Sciatic nerve (tissue), 2 donors: Measurements from ENCODE around the gene PEPD. TPM values are rescaled to one million over a fixed set of nuclear protein-coding genes. Genes with fewer than 3 reads are reported as not detected.

Experiments used
- ATAC-seq: fragments of 200-7000 bp; cut with Tn5 transposase; one replicate; pipeline ENCODE4 v1.9.1; 2020; ENCODE audit warnings: mild to moderate bottlenecking, moderate library complexity
- DNase-seq: peaks from one replicate; pipeline ENCODE4 v3.0.0-alpha.2; 2020; ENCODE audit warnings: low spot score
- intact Hi-C: fragments of 100-400 bp; cut with DNase I; formaldehyde crosslinking; loops from one replicate; pipeline ENCODE4 v1.14.2; 2022
- total RNA-seq: library from RNA; stranded (reverse); fragmentation: NEBNext Ultra II Directional; extraction: Animal tissue kit (Norgen Biotek cat#: 25700); gene quantifications from one replicate; pipeline ENCODE4 v1.2.1, GENCODE V29; 2021
- donor health status: DM: no; HTN: no; CAD: no.
- donor health status: DM: no; HTN: no; CAD: no.

PEPD gene
- total RNA-seq, 1 donor from 2014 or later, result 62.8 TPM

DNA sequence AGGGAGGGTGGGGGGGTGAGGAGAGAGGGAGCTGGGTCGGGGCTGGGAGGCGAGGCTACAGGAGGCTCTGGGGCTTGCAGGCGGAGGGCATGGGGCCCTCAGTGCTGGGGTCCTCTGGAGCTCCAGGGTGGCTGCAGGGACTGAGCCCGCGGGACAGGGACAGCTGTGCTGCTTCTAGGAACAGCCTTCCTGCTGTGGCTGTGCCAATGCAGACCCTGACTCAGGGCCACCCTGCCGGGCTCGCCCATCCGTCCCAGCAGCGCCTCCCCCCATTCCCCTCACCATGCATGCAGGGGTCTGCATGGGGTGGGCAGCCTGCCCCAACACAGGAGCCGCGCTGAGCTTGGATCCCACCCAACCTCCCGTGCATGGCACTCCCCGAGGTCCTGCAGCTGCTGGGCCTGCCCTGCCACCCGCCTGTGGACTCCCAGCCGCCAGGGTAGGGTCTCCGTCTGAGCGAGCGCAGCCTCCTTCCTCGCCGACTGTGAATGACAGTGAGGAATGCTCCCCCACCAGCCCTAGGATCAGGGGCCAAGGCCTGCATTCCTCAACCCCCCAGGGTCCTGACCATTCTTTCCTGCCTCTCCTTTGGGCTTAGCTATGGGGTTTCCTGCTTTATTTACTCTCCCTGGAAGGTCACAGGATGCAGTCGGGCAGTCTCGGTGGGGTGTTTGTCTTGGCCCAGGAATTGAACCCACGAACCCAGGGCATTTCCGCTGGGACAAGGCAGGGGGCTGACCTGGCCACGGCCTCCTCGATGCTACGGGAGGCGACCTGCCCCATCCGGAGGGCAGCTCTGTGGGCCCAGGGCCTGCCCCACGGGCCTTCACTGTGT lies 124.7 kb downstream of the PEPD start:
- no peak for ATAC-seq
- intact Hi-C loops, result no loop called here
- peak; percentile 57 for DNase-seq

GRCh38 chr19:33395561-33396550 lies 125.7 kb downstream of the PEPD start:
- peak; percentile 86 for DNase-seq
- peak; percentile 16 for ATAC-seq
- intact Hi-C loops, result no loop called here

- DNase-seq, result no peak
- intact Hi-C loops, result no loop called here
- ATAC-seq, result no peak
Measured at GRCh38 chr19:33394723-33395560, 126.6 kb downstream of the PEPD start.

DNA sequence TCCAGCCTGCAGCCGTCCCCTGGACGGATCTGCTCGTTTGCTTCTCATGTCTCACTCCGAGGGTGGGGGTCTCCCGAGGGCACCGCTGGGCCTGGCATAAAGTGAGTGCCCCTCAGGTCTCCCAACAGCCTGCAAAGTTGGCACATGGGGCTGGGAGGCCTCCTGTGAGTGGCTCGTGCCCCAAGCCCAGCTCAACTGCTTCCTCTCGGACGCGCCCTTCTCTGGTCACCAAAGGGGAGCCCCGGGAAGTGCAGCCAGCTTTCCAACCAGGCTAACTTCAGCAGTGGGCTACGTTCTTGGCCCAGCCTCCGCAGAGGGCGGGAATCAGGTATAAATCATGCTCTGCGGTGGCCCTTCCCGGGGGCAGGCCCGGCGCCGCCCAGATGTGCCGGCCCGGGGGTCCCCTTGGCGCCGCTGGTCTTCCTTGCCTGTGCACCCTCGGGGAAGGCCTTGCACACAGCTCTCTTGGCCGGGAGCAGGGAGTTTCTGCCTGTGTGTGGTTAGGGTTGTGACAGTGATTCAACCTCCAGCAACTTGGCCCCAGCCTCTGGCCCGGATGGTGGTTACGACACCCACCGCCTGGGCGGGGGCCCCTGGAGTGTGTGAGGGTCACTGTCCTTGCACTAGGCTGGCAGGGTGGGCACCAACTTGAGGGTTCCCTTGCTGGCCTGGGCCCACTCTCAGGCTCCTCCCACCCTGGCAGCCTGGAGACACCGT lies 127.4 kb downstream of the PEPD start:
- intact Hi-C loops, result no loop called here
- ATAC-seq, result peak; percentile 67
- peak; percentile 59 for DNase-seq

GRCh38 chr19:33393286-33394005 lies 128.1 kb downstream of the PEPD start:
- DNase-seq (peak; percentile 63), ATAC-seq (no peak)
- intact Hi-C loops, result loop anchor here (2.0 kb wide), 1 partner anchor 15 kb away; no protein-coding TSS in a partner anchor

DNA sequence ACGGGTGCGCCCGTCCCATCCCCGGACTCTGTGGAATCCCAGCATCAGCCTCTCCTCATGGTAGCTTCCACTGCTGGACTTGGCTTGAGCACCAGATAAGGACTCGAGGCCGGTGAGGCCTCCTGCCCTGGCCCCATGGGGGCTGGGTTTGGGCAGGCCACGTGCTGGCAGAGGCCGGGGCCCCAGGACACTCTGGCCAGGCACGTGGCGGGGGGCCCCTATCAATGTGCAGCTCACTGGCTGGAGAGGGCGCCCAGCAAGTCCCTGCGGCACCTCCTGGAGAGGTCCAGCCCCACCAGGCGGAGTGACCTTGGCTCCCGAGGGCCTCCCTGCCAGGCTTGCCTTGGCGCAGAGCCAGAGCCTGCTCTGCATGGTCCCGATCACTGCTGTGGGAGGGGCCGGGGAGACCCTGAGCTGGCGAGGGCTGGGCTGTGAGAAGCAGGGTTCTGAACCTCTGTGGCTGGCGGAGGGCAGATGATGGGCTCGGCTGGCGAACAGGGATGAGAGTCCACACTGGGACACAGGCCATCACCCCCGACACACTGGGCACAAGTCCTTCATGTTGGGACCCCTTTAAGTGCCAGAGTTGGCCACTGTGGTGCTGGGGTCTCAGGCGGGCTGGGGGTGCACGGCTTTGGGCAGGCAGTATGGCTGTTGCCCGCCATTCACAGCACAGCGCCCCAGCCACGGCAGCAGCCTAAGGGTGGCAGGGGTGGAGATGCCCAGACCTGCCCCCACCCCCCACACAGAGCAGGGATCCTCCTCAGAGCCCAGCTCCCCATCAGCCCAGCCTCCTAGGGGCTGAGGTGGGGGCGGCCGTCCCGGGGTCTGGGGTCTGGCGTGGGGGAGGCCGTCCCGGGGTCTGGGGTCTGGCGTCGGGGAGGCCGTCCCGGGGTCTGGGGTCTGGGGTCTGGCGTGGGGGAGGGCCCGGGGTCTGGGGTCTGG lies 129.0 kb downstream of the PEPD start:
- intact Hi-C loops, result loop anchor here (2.0 kb wide), 1 partner anchor 16 kb away; no protein-coding TSS in a partner anchor
- ATAC-seq (no peak), DNase-seq (peak; percentile 62)

- intact Hi-C loops, result loop anchor here (2.0 kb wide), 1 partner anchor 17 kb away; no protein-coding TSS in a partner anchor
Measured at GRCh38 chr19:33391631-33392249, 129.9 kb downstream of the PEPD start.

GRCh38 chr19:33390908-33391630 lies 130.5 kb downstream of the PEPD start:
- intact Hi-C loops, result no loop called here
- ATAC-seq, result no peak

More at GRCh38 chr19:33391631-33392249, 129.9 kb downstream of the PEPD start:
- DNase-seq (peak; percentile 56), ATAC-seq (no peak)

GRCh38 chr19:33390101-33390907 lies 131.3 kb downstream of the PEPD start:
- DNase-seq (peak; percentile 87), ATAC-seq (peak; percentile 72)
- intact Hi-C loops, result no loop called here

More at GRCh38 chr19:33390908-33391630, 130.5 kb downstream of the PEPD start:
- DNase-seq, result peak; percentile 63

- DNase-seq (peak; percentile 70), ATAC-seq (peak; percentile 23)
- intact Hi-C loops, result no loop called here
Measured at GRCh38 chr19:33389421-33390100, 132.0 kb downstream of the PEPD start.

- DNase-seq (peak; percentile 63), ATAC-seq (peak; percentile 33)
- intact Hi-C loops, result no loop called here
Measured at GRCh38 chr19:33388725-33389420, 132.7 kb downstream of the PEPD start.

DNA sequence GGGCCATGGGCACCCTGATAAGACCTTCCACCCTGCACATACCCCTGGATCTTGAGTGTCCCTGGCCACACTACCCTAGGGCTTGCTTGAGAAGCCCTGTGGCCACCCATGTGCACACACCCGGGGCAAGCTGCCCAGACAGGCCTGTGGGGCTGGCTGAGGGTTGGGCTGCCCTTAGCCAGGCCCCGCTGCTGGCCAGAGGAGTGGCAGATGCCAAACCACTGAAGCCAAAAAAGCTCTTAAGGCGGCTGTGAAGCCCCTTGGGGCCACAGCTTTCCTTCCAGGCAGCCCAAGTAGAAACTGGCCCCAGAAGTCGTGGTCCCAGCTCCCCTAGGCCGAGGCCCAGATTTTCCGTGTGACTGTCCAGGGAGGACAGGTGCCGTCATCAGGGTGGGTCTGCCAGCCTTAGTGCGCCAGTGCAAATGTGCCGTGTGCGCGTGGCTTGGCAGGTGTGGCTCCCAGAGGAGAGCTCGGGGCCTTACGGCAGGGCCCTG lies 133.3 kb downstream of the PEPD start:
- ATAC-seq, result peak; percentile 13
- intact Hi-C loops, result no loop called here
- peak; percentile 64 for DNase-seq
